Measurements from ENCODE around the gene MRGPRE.

The MRGPRE gene

DNA sequence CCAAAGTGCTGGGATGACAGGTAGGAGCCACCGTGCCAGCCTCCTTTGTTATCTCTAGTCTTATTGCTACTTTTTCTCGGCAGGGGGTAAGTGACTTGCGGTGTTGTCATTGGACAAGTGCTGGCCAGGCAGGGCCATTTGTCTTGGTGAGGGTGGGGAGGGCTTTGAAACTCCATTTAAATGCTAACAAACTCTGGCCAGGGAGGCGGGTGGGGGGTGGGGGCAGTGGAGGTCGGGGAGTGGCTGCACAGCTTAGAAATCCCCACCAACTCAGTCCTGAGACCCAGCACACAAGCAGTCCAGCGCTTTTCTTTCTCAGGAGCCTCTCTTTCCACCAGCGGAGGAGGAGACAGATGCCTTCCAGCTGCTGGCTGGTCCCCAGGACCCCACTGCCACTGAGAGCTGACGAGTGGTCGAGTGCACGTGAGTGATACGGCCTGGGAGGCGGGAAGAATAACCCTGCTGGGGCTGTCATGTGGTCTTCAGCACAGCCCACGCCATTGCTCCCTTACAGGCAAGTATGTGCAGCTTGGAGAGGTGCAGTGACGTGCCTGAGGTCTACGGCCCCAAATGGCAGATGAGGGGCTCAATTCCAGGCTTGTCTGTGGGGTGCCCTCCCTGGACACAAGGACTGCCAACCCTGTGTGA lies 42.9 kb downstream of the MRGPRE start:
- TF ChIP-seq, protein P1, sequence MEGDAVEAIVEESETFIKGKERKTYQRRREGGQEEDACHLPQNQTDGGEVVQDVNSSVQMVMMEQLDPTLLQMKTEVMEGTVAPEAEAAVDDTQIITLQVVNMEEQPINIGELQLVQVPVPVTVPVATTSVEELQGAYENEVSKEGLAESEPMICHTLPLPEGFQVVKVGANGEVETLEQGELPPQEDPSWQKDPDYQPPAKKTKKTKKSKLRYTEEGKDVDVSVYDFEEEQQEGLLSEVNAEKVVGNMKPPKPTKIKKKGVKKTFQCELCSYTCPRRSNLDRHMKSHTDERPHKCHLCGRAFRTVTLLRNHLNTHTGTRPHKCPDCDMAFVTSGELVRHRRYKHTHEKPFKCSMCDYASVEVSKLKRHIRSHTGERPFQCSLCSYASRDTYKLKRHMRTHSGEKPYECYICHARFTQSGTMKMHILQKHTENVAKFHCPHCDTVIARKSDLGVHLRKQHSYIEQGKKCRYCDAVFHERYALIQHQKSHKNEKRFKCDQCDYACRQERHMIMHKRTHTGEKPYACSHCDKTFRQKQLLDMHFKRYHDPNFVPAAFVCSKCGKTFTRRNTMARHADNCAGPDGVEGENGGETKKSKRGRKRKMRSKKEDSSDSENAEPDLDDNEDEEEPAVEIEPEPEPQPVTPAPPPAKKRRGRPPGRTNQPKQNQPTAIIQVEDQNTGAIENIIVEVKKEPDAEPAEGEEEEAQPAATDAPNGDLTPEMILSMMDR (IDR thresholded peaks at IDR 0.05): no peak
- Histone ChIP-seq H3K27ac (no peak overlapping the region), H3K4me2 (ENCODE audit: low read length) (no peak overlapping the region)

DNA sequence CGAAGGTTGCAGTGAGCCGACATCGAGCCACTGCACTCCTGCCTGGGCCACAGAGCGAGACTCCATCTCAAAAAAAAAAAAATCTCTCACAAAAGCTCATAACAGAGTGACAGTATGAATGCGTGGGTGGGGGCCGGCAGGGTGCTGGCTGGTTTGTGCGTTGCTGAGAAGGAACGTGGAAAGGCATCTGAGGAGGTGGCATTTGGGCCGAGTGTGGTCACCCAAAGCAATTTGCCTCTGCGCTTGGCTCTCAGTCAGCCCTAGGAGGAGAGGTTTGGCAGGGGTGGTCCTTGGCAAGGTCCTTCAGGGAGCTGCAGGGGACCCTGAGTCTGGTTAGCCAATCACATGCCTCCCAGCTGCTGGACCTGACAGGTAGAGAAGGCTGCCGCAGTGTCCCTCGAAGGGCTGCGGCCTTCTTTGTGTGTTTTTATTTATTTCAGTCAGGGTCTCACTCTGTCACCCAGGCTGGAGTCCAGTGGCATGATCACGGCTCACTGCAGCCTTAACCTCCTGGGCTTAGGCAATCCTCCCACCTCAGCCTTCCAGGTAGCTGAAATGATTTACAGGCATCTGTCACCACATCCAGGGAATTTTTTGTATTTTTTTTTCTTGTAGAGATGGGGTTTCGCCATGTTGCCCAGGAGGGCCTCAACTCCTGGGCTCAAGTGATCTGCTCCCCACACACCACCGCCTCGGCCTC lies 43.6 kb downstream of the MRGPRE start:
- Histone ChIP-seq H3K4me1 (no peaks in the 10 kb centered on the region), H3K9ac (no peak overlapping the region), H2AFZ (no peak overlapping the region), H3K79me2 (no peaks in the 10 kb centered on the region), H3K27ac (no peak overlapping the region), H3K36me3 (ENCODE audit: control insufficient read depth, insufficient read depth, low read length) (no peaks in the 10 kb centered on the region), H3K4me2 (ENCODE audit: low read length) (no peak overlapping the region), H3K27me3 (ENCODE audit: control insufficient read depth, insufficient read depth, low read length) (no peaks in the 10 kb centered on the region), H3K9me3 (ENCODE audit: control insufficient read depth, low read length) (no peaks in the 10 kb centered on the region), H3K4me3 (ENCODE audit: low read depth, low read length) (no peak overlapping the region)
- TF ChIP-seq, protein P1 (IDR thresholded peaks at IDR 0.05): no peak

More for the DNA sequence above, 42.9 kb downstream of the MRGPRE start:
- H3K4me1 ChIP-seq: no peaks in the 10 kb centered on the region
- H3K9ac ChIP-seq: no peak overlapping the region
- no peaks in the 10 kb centered on the region for H3K27me3 ChIP-seq (ENCODE audit: control insufficient read depth, insufficient read depth, low read length)
- H3K4me3 ChIP-seq (ENCODE audit: low read depth, low read length): no peak overlapping the region
- no peaks in the 10 kb centered on the region for H3K9me3 ChIP-seq (ENCODE audit: control insufficient read depth, low read length)
- no peaks in the 10 kb centered on the region for H3K79me2 ChIP-seq
- no peak overlapping the region for H2AFZ ChIP-seq
- no peaks in the 10 kb centered on the region for H3K36me3 ChIP-seq (ENCODE audit: control insufficient read depth, insufficient read depth, low read length)

DNA sequence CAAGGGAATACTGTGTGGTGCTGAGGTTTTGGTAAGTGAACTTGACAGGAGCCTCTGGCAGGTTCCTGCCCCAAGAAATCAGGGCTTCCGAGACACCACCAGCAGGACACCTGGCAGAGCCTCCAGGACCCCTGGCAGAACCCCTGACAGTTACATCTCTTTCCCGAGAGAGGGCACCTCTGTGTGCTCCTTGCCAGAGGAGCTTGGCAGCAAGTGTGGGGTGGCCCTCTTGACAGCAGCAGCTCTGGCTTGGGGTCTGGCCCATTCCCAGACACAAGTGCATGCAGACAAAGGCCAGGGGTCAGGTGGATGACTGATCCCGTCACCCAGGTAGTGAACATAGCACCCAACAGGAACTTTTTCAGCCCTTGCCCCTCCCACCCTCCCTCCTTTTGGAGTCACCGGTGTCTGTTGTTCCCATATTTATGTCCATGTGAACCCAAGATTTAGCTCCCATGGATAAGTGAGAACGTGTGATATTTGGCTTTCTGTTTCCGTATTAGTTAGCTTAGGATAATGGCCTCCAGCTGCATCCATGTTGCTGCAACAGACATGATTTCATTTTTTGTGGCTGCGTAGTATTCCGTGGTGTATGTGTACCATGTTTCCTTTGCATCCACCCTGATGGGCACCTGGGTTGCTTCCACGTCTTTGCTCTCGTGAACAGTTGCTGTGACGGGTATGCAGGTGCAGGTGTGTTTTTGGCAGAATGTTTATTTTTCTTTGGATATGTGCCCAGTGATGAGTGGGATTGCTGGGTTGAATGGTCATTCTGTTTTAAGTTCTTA lies 45.9 kb downstream of the MRGPRE start:
- Histone ChIP-seq H3K27ac (no peak overlapping the region), H2AFZ (no peak overlapping the region), H3K9ac (no peak overlapping the region), H3K4me3 (ENCODE audit: low read depth, low read length) (no peak overlapping the region), H3K36me3 (ENCODE audit: control insufficient read depth, insufficient read depth, low read length) (no peaks in the 10 kb centered on the region), H3K79me2 (no peaks in the 10 kb centered on the region), H3K4me2 (ENCODE audit: low read length) (no peak overlapping the region), H3K9me3 (ENCODE audit: control insufficient read depth, low read length) (no peaks in the 10 kb centered on the region), H3K27me3 (ENCODE audit: control insufficient read depth, insufficient read depth, low read length) (no peaks in the 10 kb centered on the region), H3K4me1 (no peaks in the 10 kb centered on the region)
- TF ChIP-seq, protein P1 (IDR thresholded peaks at IDR 0.05): no peak

DNA sequence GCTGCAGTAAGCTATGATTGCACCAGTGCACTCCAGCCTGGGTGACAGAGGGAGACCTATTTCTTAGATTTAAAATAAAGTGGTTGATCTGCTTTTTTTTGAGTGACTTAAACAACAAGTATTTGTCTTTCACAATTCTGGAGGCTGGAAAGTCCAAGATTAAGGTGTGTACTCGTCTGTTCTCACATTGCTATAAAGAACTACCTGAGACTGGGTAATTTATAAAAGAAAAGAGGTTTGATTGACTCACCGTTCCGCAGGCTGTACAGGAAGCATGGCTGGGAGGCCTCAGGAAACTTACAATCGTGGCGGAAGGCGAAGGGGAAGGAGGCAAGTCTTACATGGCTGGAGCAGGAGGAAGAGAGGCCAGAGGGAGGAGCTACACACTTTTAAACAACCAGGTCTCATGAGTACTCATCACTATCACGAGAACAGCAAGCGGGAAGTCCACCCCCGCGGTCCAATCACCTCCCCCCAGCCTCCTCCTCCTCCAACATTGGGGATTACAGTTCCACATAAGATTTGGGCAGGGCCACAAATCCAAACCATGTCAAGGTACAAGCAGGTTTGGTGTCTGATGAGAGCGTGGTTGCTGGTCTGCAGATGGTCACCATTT lies 47.4 kb downstream of the MRGPRE start:
- Histone ChIP-seq H3K27me3 (ENCODE audit: control insufficient read depth, insufficient read depth, low read length) (no peaks in the 10 kb centered on the region), H3K4me3 (ENCODE audit: low read depth, low read length) (no peak overlapping the region), H2AFZ (no peak overlapping the region), H3K27ac (no peak overlapping the region), H3K9ac (no peak overlapping the region), H3K4me1 (no peaks in the 10 kb centered on the region), H3K9me3 (ENCODE audit: control insufficient read depth, low read length) (no peaks in the 10 kb centered on the region), H3K4me2 (ENCODE audit: low read length) (no peak overlapping the region), H3K36me3 (ENCODE audit: control insufficient read depth, insufficient read depth, low read length) (no peaks in the 10 kb centered on the region), H3K79me2 (no peaks in the 10 kb centered on the region)
- TF ChIP-seq, protein P1 (IDR thresholded peaks at IDR 0.05): no peak

Data from parathyroid adenoma (tissue), 2 donors.